Fibroblast of skin of right biceps (primary cell): ENCODE results near the gene UTY.
"Not testable (repeated sequence)": the region's sequence is repeated elsewhere in the genome, so short reads cannot be mapped to it uniquely, and the experiment has no call there.

Source experiments
- DNase-seq: peaks from one replicate; pipeline ENCODE4 v3.0.0-alpha.2; 2013

Gene UTY

DNA sequence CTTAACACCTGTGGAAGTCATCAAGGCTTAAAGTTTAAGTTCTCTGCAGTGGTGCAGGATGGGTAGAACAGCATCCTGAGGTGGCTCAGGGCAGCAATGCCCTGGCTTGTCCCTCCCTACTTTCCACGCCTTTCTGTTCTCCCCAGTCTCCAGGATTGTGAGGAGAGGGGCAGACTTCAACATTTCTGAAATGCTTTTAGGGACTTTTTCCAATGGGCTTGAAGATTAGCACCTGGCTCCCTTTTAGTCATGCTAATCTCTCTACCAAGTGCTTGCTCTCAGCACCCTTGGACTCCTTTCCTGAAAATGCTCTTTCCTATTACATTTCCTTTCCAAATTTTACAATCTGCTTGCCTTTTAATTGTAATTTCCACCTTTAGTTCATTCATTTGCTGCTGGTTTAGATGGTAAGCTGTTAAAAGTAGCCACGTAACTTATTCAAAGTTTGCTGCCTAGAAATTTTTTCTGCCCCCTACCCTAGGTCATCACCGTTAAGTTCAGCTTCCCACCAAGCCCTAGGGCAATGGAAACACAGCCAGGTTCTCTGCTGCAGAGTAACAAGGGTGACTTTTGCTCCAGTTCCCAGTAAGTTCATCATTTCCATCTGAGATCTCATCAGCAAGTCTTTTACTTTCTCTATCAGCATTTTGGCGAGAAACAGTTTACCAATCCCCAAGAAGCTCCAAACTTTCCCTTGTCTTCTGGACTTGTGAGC, 183.5 kb downstream of the UTY start:
- DNase-seq = no peak

DNA sequence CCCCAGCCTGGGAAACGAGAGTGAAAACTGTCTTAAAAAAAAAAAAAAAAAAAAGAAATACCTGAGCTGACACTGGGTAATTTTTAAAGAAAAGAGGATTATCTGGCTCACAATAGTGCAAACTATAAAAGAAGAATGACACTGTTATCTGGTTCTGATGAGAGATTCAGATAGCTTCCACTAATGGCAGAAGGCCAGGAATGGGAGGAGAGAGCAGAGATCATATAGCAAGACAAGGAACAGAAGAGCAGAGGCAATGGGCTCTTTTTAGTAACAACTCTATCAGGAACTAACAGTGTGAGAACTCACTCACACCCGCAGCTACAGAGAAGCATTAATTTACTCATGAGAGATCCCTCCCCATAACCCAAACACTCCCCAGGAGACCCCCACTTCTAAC, 184.8 kb downstream of the UTY start:
- DNase-seq = no peak

DNA sequence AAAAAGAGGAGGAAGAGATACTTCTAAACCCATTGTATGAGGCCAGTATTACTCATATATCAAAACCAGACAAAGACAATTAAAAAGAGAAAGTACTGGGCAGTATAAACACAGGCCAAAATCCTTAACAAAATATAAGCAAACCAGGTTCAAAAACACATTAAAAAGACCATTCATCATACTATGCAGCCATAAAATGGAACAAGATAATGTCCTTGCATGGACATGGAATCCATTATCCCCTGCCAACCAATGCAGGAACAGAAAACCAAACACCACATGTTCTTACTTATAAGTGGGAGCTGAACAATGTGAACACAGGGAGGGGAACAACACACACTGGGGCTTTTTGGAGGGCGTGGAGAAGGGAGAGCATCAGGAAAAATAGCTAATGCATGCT, 188.6 kb downstream of the UTY start:
- no peak for DNase-seq

DNA sequence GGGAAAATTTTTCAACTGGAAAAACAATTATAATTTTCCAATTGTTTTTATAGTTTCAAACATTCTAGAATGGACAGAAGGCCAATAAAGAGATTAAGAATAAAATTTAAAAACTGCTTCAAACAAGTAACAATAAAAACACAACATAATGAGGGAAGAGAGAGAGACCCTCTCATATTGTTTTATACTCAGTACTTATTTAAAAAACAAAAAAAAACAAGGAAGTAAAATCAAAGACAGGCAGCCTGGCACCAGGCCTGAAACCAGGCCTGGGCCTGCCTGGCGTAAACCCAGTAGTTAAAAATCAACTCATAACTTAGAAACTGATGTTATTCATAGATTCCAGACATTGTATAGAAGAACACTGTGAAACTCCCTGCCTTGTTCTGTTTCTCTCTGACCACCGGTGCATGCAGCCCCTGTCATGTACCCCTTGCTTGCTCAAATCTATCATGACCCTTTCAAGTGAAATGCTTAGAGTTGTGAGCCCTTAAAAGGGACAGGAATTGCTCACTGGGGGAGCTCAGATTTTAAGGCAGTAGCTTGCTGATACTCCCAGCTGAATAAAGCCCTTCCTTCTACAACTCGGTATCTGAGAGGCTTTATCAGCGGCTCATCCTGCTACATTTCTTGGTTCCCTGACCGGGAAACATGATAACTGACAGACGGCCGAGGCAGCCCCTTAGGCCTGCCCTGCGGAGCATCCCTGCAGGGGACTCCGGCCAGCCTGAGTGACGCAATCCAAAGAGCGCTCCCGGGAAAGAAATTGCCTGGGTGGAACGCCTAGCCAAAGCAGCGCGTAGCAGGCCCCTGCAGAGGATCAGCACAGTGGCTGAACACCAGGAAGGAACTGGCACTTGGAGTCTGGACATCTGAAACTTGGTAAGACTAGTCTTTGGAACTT, 197.4 kb downstream of the UTY start:
- DNase-seq = not testable (repeated sequence)

DNA sequence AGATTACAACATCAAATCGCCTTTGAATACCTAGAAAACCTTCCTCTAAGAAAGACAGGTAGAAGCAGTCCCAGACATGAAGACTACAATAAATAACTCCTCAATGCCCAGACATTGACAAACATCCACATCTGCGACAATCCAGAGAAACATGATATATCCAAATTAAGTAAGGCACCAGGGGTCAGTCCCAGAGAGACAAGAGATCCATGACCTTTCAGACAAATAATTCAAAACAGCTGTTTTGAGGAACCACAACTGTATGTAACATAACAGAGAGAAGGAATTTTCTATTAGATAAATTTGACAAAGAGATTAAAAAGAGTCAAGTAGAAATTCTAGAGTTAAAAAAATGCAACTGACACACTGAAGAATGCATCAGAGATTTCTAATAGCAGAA, 200.3 kb downstream of the UTY start:
- no peak for DNase-seq

DNA sequence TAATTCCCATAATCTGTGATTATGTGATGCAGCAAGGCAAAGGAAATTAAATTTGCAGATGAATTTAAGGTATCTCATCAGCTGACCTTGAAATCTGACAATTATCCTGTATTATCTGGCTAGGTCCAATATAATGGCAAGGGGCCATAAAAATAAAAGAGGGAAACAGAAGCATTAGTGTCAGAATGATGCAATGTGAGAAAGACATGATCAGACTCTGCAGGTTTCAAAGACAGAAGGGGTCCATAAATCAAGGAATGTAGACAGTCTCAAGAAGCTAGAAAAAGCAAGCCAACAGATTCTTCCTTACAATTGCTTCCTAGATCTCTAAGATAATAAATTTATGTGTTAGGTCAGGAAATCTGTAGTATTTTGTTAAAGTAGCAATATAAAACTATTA, 208.1 kb downstream of the UTY start:
- DNase-seq = no peak

DNA sequence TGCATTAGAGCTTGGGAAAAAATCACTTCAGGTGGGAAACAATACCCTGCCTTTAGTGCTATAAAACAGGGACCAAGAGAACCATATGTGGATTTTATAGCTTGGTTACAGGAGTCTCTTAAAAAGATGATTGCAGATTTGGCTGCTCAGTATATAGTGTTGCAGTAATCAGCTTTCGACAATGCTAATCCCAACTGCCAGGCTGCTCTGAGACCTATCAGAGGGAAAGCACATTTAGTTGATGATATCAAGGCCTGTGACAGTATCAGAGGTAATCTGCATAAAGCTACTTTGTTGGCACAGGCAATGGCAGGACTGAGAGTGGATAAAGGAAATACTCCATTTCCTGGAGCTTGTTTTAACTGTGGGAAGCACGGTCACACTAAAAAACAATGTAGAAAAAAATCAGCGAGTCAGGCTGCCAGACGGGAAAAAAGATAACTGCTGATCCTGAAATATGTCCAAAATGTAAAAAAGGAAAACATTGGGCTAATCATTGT, 225.8 kb downstream of the UTY start:
- not testable (repeated sequence) for DNase-seq

DNA sequence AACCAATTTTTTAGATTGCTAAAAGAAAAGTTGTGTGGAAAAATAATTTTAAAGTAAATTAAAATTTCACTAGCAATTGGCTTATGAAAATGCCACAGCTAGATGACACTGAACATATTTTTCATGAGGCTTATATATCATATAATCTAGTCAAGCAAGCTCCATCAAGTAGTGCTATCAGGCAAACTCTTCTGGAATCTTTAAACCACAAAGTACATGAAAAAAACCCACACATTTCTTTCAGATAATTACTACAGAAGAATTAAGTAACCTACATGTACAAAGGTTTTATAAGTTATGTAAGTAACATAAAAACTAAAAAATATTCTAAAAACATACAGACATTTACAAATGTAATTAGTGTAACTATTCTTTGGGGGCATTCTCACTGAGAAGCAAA, 229.4 kb downstream of the UTY start:
- no peak for DNase-seq

DNA sequence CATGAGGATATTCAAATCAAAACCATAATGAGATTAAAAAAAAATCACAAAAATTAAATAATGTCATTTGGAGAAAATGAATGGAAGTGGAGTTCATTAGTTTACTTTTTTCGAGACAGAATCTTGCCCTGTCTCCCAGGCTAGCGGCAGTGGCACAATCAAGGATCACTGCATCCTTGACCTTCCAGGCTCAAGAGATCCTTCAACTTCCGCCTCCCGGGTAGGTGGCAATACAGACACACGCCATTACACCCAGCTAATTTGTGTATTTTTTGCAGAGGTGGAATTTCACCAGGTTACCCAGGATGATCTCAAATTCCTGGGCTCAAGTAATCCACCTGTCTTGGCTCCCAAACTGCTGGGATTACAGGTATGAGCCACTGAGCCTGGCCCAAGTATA, 236.1 kb downstream of the UTY start:
- DNase-seq = no peak

DNA sequence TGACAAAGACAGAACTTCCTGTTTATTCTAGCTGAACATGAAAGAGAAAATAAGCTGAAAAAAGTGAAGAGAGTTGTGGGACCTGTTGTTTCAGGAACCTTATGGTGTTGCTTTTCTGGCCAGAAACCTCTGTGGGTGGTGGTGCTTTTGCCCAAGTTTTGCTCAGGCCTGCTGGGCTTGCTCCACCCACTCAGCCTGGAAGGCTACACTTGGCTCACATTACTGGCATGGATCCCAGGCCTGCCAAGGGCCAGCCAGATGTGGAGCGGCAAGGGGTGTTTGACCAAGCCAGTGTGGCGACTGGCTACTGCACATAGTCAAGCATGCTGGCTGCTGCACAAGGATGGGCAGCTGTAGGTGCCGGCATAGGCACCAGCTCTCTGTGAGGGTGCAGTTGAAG, 245.9 kb downstream of the UTY start:
- no peak for DNase-seq

DNA sequence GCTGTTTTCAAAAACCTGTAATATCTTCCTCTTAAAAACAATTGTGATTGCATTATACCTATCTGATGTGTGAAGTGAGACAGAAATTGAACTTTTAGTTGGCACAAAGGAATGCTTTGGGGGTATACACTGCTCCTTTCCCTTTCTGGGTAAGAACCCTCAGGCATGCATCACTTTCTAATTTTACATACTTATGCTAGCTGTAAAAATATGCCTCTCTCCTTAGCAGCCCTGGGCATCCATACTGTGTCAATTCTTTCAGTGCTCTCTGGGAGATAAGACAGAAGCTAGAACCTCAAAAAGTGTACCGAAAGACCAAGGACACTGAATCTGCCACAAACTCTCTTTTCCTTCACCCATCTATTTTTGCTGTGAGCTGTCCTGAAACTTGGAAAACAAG, 246.7 kb downstream of the UTY start:
- DNase-seq = no peak

DNA sequence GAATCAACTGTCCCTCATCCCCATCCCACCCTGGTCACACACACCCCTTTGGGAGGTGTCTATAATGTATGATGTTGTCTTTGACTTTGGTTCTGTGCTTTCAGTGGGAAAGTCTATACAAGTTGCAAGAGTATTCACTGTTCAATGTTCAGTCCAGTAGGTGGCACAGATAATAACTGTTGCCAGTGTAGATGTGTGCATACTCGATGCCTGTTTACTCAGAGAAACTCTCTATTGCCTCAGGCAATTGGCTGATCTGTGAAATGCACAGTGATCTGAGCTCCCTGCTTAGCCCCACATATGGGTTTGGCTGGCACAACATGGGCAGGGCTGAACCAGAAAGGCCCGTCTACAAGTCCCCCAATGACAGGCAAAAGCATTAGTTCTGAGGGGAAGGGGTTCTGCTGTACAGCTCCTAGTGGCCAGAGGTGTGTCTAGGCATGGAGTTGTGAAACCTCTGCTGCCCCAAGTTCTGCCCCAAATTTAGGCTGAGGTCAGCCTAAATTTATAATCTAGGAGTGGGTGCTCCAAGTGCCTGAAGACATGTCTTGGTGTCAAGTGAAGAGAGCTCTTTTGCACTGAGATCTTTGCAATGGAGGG, 252.4 kb downstream of the UTY start:
- no peak for DNase-seq

DNA sequence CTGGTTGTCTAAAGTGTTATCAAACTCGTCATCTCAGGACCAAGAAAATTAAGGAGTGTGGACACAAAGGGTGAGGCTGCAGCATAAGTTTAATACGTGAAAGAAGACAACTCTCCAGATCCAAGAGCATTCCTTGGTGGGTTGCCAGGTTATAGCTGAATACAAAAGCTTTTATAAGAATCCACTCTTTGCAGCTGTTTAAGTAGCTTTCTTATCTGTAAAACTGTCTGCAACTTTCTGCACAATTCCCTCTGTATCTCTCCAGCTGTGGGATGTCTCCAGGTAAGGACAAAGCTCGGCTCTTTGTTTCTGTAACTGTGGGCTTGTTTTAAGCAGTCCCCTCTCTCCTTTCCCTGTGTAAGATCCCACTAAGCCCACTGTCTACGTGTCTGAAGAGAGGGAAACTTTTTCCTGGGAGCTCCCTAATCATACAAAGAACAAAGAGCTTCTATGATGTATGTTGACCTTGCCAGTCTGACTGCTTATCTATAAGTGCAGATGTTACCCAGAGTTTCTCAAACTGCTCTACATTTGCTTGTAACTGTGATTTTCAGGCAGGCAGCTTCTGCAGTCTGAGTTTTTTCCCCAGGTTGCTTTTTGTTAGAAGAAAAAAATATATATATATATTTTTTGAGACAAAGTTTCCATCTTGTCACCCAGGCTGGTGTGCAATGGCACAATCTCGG, 268.7 kb downstream of the UTY start:
- DNase-seq = no peak

DNA sequence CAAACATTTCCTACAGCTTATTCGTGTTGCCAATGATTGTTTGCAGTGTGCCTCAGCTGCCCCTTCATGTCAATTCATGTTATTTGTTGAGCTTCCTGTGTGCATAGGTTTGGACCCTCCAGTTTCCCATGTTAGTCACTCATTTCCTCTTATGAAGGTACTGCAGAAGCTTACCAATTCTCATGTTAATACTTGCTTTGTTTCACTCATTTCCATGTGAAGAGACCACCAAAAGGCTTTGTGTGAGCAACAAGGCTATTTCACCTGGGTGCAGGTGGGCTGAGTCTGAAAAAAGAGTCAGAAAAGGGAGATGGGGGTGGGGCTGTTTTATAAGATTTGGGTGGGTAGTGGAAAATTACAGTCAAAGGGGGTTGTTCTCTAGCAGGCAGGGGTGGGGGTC, 274.6 kb downstream of the UTY start:
- no peak for DNase-seq
